HG02970 (cell line): ENCODE data around the gene NFIX.

ENCODE experiments used
- ATAC-seq: cut with Tn5 transposase; IDR thresholded peaks from one replicate; pipeline ENCODE4 v1.9.1; 2021; ENCODE audit warnings: mild to moderate bottlenecking, moderate library complexity, moderate number of reproducible peaks; ENCODE audit not compliant: unreplicated experiment, low FRiP score

The NFIX gene

GRCh38 chr19:13018035-13018914 is 23.0 kb downstream of the NFIX start:
- no peak for ATAC-seq

GRCh38 chr19:13019332-13019731 is 24.1 kb downstream of the NFIX start:
- ATAC-seq: no peak

GRCh38 chr19:13020002-13020414 is 24.7 kb downstream of the NFIX start:
- no peak for ATAC-seq

- ATAC-seq: no peak
Observed at GRCh38 chr19:13022111-13022858, 27.0 kb downstream of the NFIX start.

GRCh38 chr19:13022859-13023636 is 27.8 kb downstream of the NFIX start:
- ATAC-seq: no peak

GRCh38 chr19:13023656-13024055 is 28.4 kb downstream of the NFIX start:
- ATAC-seq: no peak

- no peak for ATAC-seq
Observed at GRCh38 chr19:13024126-13024950, 29.1 kb downstream of the NFIX start.

- ATAC-seq: no peak
Observed at GRCh38 chr19:13024951-13025697, 29.8 kb downstream of the NFIX start.

GRCh38 chr19:13025819-13026456 is 30.7 kb downstream of the NFIX start:
- ATAC-seq: no peak

GRCh38 chr19:13026462-13027370 is 31.4 kb downstream of the NFIX start:
- ATAC-seq: no peak

- ATAC-seq: no peak
Observed at GRCh38 chr19:13027557-13027956, 32.3 kb downstream of the NFIX start.

GRCh38 chr19:13028027-13028426 is 32.8 kb downstream of the NFIX start:
- no peak for ATAC-seq

- ATAC-seq: no peak
Observed at GRCh38 chr19:13029301-13029880, 34.1 kb downstream of the NFIX start.

GRCh38 chr19:13029893-13030292 is 34.6 kb downstream of the NFIX start:
- no peak for ATAC-seq

GRCh38 chr19:13031917-13032623 is 36.8 kb downstream of the NFIX start:
- ATAC-seq: no peak

- ATAC-seq: no peak
Observed at GRCh38 chr19:13032837-13033236, 37.6 kb downstream of the NFIX start.

- no peak for ATAC-seq
Observed at GRCh38 chr19:13033244-13033643, 38.0 kb downstream of the NFIX start.
